SU-DHL-6 (cell line): ENCODE data around the gene TGFA.

Source experiments
- EZH2phosphoT487 ChIP-seq: fragments of 200-600 bp; sonication (generic), shearing (Covaris generic); conservative IDR thresholded peaks from 2 replicates; pipeline ENCODE4 v1.6.1; 2018; ENCODE audit warnings: mild to moderate bottlenecking, antibody characterized with exemption, low read length, moderate library complexity, mixed read lengths
- TF ChIP-seq, protein P1 (sequence below): fragments of 200-600 bp; sonication (generic); IDR thresholded peaks from one replicate; pipeline ENCODE4 v1.5.1; 2017; ENCODE audit warnings: antibody characterized with exemption, mild to moderate bottlenecking, low read length, moderate library complexity; ENCODE audit not compliant: insufficient read depth, poor library complexity, severe bottlenecking

DNA sequence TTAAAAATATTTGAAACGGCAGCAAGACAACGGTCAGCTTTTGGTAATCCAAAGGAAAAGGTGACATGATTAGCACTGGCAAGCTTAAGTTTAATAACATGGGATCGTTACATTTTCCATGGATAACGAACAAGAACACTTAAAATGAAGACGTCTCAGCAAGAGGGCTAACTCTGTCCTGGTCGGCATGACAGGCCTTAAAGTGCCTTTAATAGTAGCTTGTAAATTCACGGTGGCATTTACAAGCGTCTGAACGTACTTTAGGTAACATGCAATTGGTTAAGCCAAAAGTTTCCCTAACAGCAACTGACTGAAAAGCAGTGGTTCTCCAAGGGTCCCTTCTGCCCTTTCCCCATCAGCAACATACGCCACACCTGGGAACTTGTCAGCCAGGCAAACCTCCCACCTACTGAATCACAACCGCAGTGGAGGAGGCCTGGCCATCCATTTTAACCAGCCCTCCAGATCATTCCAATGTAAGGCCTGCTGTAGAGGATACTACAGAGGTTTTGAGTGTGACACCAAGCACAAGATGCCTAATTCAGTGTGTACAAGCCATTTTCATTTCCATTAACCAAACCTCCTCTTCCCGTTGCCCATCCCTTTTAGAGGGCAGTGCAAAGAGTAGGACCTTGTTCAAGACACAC, 4.4 kb downstream of the TGFA start:
- TF ChIP-seq, protein P1, sequence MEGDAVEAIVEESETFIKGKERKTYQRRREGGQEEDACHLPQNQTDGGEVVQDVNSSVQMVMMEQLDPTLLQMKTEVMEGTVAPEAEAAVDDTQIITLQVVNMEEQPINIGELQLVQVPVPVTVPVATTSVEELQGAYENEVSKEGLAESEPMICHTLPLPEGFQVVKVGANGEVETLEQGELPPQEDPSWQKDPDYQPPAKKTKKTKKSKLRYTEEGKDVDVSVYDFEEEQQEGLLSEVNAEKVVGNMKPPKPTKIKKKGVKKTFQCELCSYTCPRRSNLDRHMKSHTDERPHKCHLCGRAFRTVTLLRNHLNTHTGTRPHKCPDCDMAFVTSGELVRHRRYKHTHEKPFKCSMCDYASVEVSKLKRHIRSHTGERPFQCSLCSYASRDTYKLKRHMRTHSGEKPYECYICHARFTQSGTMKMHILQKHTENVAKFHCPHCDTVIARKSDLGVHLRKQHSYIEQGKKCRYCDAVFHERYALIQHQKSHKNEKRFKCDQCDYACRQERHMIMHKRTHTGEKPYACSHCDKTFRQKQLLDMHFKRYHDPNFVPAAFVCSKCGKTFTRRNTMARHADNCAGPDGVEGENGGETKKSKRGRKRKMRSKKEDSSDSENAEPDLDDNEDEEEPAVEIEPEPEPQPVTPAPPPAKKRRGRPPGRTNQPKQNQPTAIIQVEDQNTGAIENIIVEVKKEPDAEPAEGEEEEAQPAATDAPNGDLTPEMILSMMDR, result no peak
- no peak for TF ChIP-seq EZH2phosphoT487
